ENCODE results near the gene DCAF8.

DCAF8 gene

GRCh38 chr1:160232911-160233310 lies 29.4 kb downstream of the DCAF8 start:
- no peak for DNase-seq
- in situ Hi-C loops (cut with MboI; ENCODE audit: low pct_unique_long_range_greater_than_20kb, low sequenced_read_pairs), result no loop called here

GRCh38 chr1:160228431-160228830 lies 33.9 kb downstream of the DCAF8 start:
- in situ Hi-C loops (cut with MboI; ENCODE audit: low pct_unique_long_range_greater_than_20kb, low sequenced_read_pairs), result no loop called here
- DNase-seq, result no peak

GRCh38 chr1:160227561-160227960 lies 34.8 kb downstream of the DCAF8 start:
- in situ Hi-C loops (cut with MboI; ENCODE audit: low pct_unique_long_range_greater_than_20kb, low sequenced_read_pairs), result no loop called here
- DNase-seq, result no peak

- DNase-seq, result no peak
- in situ Hi-C loops (cut with MboI; ENCODE audit: low pct_unique_long_range_greater_than_20kb, low sequenced_read_pairs), result no loop called here
Observed at GRCh38 chr1:160227034-160227433, 35.3 kb downstream of the DCAF8 start.

- in situ Hi-C loops (cut with MboI; ENCODE audit: low pct_unique_long_range_greater_than_20kb, low sequenced_read_pairs), result no loop called here
- DNase-seq, result no peak
Observed at GRCh38 chr1:160226623-160227022, 35.7 kb downstream of the DCAF8 start.

GRCh38 chr1:160225345-160225744 lies 37.0 kb downstream of the DCAF8 start:
- in situ Hi-C loops (cut with MboI; ENCODE audit: low pct_unique_long_range_greater_than_20kb, low sequenced_read_pairs), result no loop called here
- no peak for DNase-seq

- in situ Hi-C loops (cut with MboI; ENCODE audit: low pct_unique_long_range_greater_than_20kb, low sequenced_read_pairs), result no loop called here
- no peak for DNase-seq
Observed at GRCh38 chr1:160224606-160225005, 37.7 kb downstream of the DCAF8 start.

GRCh38 chr1:160222546-160222945 lies 39.8 kb downstream of the DCAF8 start:
- DNase-seq, result no peak
- in situ Hi-C loops (cut with MboI; ENCODE audit: low pct_unique_long_range_greater_than_20kb, low sequenced_read_pairs), result no loop called here

- in situ Hi-C loops (cut with MboI; ENCODE audit: low pct_unique_long_range_greater_than_20kb, low sequenced_read_pairs), result no loop called here
- DNase-seq, result no peak
Observed at GRCh38 chr1:160221089-160221488, 41.3 kb downstream of the DCAF8 start.

- in situ Hi-C loops (cut with MboI; ENCODE audit: low pct_unique_long_range_greater_than_20kb, low sequenced_read_pairs), result no loop called here
- DNase-seq, result no peak
Observed at GRCh38 chr1:160220301-160220700, 42.0 kb downstream of the DCAF8 start.

GRCh38 chr1:160219062-160219929 lies 43.1 kb downstream of the DCAF8 start:
- DNase-seq, result peak; percentile 33
- in situ Hi-C loops (cut with MboI; ENCODE audit: low pct_unique_long_range_greater_than_20kb, low sequenced_read_pairs), result no loop called here

- in situ Hi-C loops (cut with MboI; ENCODE audit: low pct_unique_long_range_greater_than_20kb, low sequenced_read_pairs), result no loop called here
- DNase-seq, result no peak
Observed at GRCh38 chr1:160217481-160218051, 44.8 kb downstream of the DCAF8 start.

GRCh38 chr1:160216301-160216700 lies 46.0 kb downstream of the DCAF8 start:
- no peak for DNase-seq
- in situ Hi-C loops (cut with MboI; ENCODE audit: low pct_unique_long_range_greater_than_20kb, low sequenced_read_pairs), result no loop called here

GRCh38 chr1:160214481-160215140 lies 47.7 kb downstream of the DCAF8 start:
- DNase-seq, result no peak
- in situ Hi-C loops (cut with MboI; ENCODE audit: low pct_unique_long_range_greater_than_20kb, low sequenced_read_pairs), result no loop called here

- in situ Hi-C loops (cut with MboI; ENCODE audit: low pct_unique_long_range_greater_than_20kb, low sequenced_read_pairs), result no loop called here
- DNase-seq, result no peak
Observed at GRCh38 chr1:160211046-160211790, 51.1 kb downstream of the DCAF8 start.

GRCh38 chr1:160210561-160210960 lies 51.8 kb downstream of the DCAF8 start:
- in situ Hi-C loops (cut with MboI; ENCODE audit: low pct_unique_long_range_greater_than_20kb, low sequenced_read_pairs), result no loop called here
- DNase-seq, result no peak

GRCh38 chr1:160209321-160210046 lies 52.9 kb downstream of the DCAF8 start:
- DNase-seq, result no peak
- in situ Hi-C loops (cut with MboI; ENCODE audit: low pct_unique_long_range_greater_than_20kb, low sequenced_read_pairs), result no loop called here

- no peak for DNase-seq
- in situ Hi-C loops (cut with MboI; ENCODE audit: low pct_unique_long_range_greater_than_20kb, low sequenced_read_pairs), result no loop called here
Observed at GRCh38 chr1:160208557-160209320, 53.6 kb downstream of the DCAF8 start.
